MM.1S (cell line): ENCODE results near the gene AFAP1.

Experiments
- DNase-seq: peaks from one replicate; pipeline ENCODE4 v3.0.0-alpha.2; 2015
- H2AFZ ChIP-seq: fragments of 300-600 bp; sonication (generic); 2 replicates; pipeline ENCODE4 v1.6.0; 2016; ENCODE audit warnings: antibody characterized with exemption, low read length
- H3F3A ChIP-seq: fragments of 300-600 bp; sonication (generic); 2 replicates; pipeline ENCODE4 v1.6.1; 2016; ENCODE audit warnings: mild to moderate bottlenecking, antibody characterized with exemption, low read length, moderate library complexity, mixed read lengths; ENCODE audit not compliant: insufficient read depth
- H3K27ac ChIP-seq: fragments of 300-600 bp; sonication (generic); 2 replicates; pipeline ENCODE4 v1.5.1; 2016; ENCODE audit warnings: mild to moderate bottlenecking, low read length
- H3K27me3 ChIP-seq: fragments of 300-600 bp; sonication (generic); replicated peaks from 2 replicates; pipeline ENCODE4 v1.6.0; 2016; ENCODE audit warnings: low read length; ENCODE audit not compliant: insufficient read depth
- H3K36me3 ChIP-seq: fragments of 300-600 bp; sonication (generic); replicated peaks from 2 replicates; pipeline ENCODE4 v1.6.1; 2016; ENCODE audit warnings: mild to moderate bottlenecking, low read length, mixed read lengths; ENCODE audit not compliant: insufficient read depth
- H3K4me1 ChIP-seq: fragments of 300-600 bp; sonication (generic); 2 replicates; pipeline ENCODE4 v1.6.1; 2016; ENCODE audit warnings: low read length, mixed read lengths
- H3K4me2 ChIP-seq: fragments of 300-600 bp; sonication (generic); 2 replicates; pipeline ENCODE4 v1.6.0; 2016; ENCODE audit warnings: low read depth, low read length
- H3K4me3 ChIP-seq: fragments of 300-600 bp; sonication (generic); 2 replicates; pipeline ENCODE4 v1.5.1; 2016; ENCODE audit warnings: low read length, mixed read lengths
- H3K79me2 ChIP-seq: fragments of 300-600 bp; sonication (generic); 2 replicates; pipeline ENCODE4 v1.6.1; 2016; ENCODE audit warnings: mixed run types, low read length, mixed read lengths
- H3K9ac ChIP-seq: fragments of 300-600 bp; sonication (generic); 2 replicates; pipeline ENCODE4 v1.6.1; 2016; ENCODE audit warnings: low read length, mixed read lengths
- H3K9me2 ChIP-seq: fragments of 300-600 bp; sonication (generic); replicated peaks from 2 replicates; pipeline ENCODE4 v1.6.1; 2016; ENCODE audit warnings: mild to moderate bottlenecking, low read length, mixed read lengths; ENCODE audit not compliant: insufficient read depth
- H3K9me3 ChIP-seq: fragments of 300-600 bp; sonication (generic); replicated peaks from 2 replicates; pipeline ENCODE4 v1.6.1; 2016; ENCODE audit warnings: mild to moderate bottlenecking, low read length, mixed read lengths; ENCODE audit not compliant: insufficient read depth
- H4K20me1 ChIP-seq: fragments of 300-600 bp; sonication (generic); 2 replicates; pipeline ENCODE4 v1.6.1; 2016; ENCODE audit warnings: mild to moderate bottlenecking, low read length, moderate library complexity, mixed read lengths; ENCODE audit not compliant: insufficient read depth
- CTCF ChIP-seq: fragments of 300-600 bp; sonication (generic); IDR thresholded peaks from 2 replicates; pipeline ENCODE4 v1.5.1; 2016; ENCODE audit warnings: antibody characterized with exemption, low read length, mixed read lengths
- EZH2 ChIP-seq: fragments of 300-600 bp; sonication (generic); optimal IDR thresholded peaks from 2 replicates; pipeline ENCODE3; 2017; ENCODE audit warnings: low read depth, mild to moderate bottlenecking, antibody characterized with exemption, low read length, mixed read lengths
- EZH2phosphoT487 ChIP-seq: fragments of 300-600 bp; sonication (generic); IDR thresholded peaks from 2 replicates; pipeline ENCODE4 v1.6.1; 2018; ENCODE audit warnings: antibody characterized with exemption, low read length

The AFAP1 gene

GRCh38 chr4:7894098-7894676, 45.5 kb downstream of the AFAP1 start:
- Histone ChIP-seq H4K20me1 (no peaks in the 10 kb centered on the region), H3K27ac (no peak overlapping the region), H3F3A (no peaks in the 10 kb centered on the region), H3K4me3 (no peak overlapping the region), H3K4me1 (no peaks in the 10 kb centered on the region), H3K9me2 (no peaks in the 10 kb centered on the region), H3K9me3 (no peaks in the 10 kb centered on the region), H3K79me2 (no peaks in the 10 kb centered on the region), H3K27me3 (peaks cover 94% of the 10 kb centered on the region), H3K4me2 (no peak overlapping the region), H2AFZ (no peak overlapping the region), H3K9ac (no peak overlapping the region), H3K36me3 (no peaks in the 10 kb centered on the region)
- no peak for TF ChIP-seq CTCF
- no peak for TF ChIP-seq EZH2phosphoT487
- no peak for TF ChIP-seq EZH2
- no peak for DNase-seq

- TF ChIP-seq EZH2phosphoT487 (no peak), CTCF (no peak), EZH2 (no peak)
- Histone ChIP-seq H3K4me3 (no peak overlapping the region), H3K27ac (no peak overlapping the region), H2AFZ (no peak overlapping the region), H3F3A (no peaks in the 10 kb centered on the region), H3K9me3 (no peaks in the 10 kb centered on the region), H3K79me2 (no peaks in the 10 kb centered on the region), H3K4me2 (no peak overlapping the region), H3K4me1 (no peaks in the 10 kb centered on the region), H3K27me3 (peaks cover 89% of the 10 kb centered on the region), H3K9me2 (no peaks in the 10 kb centered on the region), H3K36me3 (no peaks in the 10 kb centered on the region), H4K20me1 (no peaks in the 10 kb centered on the region), H3K9ac (no peak overlapping the region)
- no peak for DNase-seq
These were observed 46.1 kb downstream of the AFAP1 start for GRCh38 chr4:7893539-7893938.

- no peaks in the 10 kb centered on the region for H3K79me2 ChIP-seq
These were observed 47.2 kb downstream of the AFAP1 start for GRCh38 chr4:7892212-7893019.

More at GRCh38 chr4:7892212-7893019, 47.2 kb downstream of the AFAP1 start:
- no peaks in the 10 kb centered on the region for H3K36me3 ChIP-seq
- no peak overlapping the region for H3K4me3 ChIP-seq
- no peaks in the 10 kb centered on the region for H4K20me1 ChIP-seq
- no peaks in the 10 kb centered on the region for H3K4me1 ChIP-seq
- peaks cover 88% of the 10 kb centered on the region for H3K27me3 ChIP-seq
- no peaks in the 10 kb centered on the region for H3K9me3 ChIP-seq
- no peaks in the 10 kb centered on the region for H3K9me2 ChIP-seq
- H3K27ac ChIP-seq = no peak overlapping the region
- no peak overlapping the region for H3K4me2 ChIP-seq
- H3K9ac ChIP-seq = no peak overlapping the region
- no peaks in the 10 kb centered on the region for H3F3A ChIP-seq
- no peak for TF ChIP-seq EZH2
- no peak for TF ChIP-seq EZH2phosphoT487
- TF ChIP-seq CTCF = no peak
- DNase-seq = no peak
- H2AFZ ChIP-seq = no peak overlapping the region
